ENCODE results near the gene CREB3L2. TPM values are rescaled to one million over a fixed set of nuclear protein-coding genes. Genes with fewer than 3 reads are reported as not detected.

The CREB3L2 gene
- polyA plus RNA-seq, 3 donors = 6.9 to 12.9 (median 11.9) TPM

DNA sequence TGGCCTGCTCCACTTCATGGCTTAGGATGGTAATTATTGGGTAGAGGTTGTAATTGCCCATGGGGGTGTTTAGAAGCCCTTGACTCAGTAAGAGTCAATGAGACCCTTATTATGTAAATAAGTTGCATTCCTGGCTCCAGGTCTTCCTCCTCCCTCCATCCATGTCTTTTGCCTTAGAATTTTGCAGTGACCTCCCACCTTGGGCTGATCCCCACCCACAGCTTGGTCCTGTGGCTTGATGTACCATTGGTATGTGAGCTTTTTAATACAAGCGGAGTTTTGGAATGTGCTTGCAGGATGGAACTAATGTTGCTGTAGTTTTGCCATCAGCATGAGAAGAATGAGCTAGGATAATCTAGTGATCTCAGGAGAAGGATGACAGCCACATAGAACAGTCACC, 81.9 kb downstream of the CREB3L2 start:
- H3K27ac Mint-ChIP-seq = peak overlapping the region in 1 of 7 donors; percentile 5
- no peak overlapping the region for H3K4me3 Mint-ChIP-seq
- H3K4me1 ChIP-seq (ENCODE audit: control insufficient read depth in 1 of 2, insufficient read depth in 2 of 2, low read length in 2 of 2) = no peaks in the 10 kb centered on the region
- H3K27me3 ChIP-seq (ENCODE audit: control insufficient read depth in 2 of 2, insufficient read depth in 2 of 2, low read length in 2 of 2) = no peaks in the 10 kb centered on the region
- H3K4me1 Mint-ChIP-seq = peaks cover 12% of the 10 kb centered on the region
- H3K27me3 Mint-ChIP-seq (ENCODE audit: low read depth in 3 of 3) = no peaks in the 10 kb centered on the region
- no peak overlapping the region for H2AFZ ChIP-seq (ENCODE audit: insufficient read depth, low read depth, low read length, poor library complexity, severe bottlenecking)
- no peaks in the 10 kb centered on the region for H3K9me3 ChIP-seq (replicated peaks in 1 of 2; ENCODE audit: control insufficient read depth in 1 of 2, insufficient read depth in 1 of 2, low read length in 2 of 2)
- H3K4me3 ChIP-seq (replicated peaks in 1 of 3; ENCODE audit: low read depth in 2 of 3, low read length in 3 of 3) = no peak overlapping the region
- H3K36me3 Mint-ChIP-seq = peaks cover 56 to 67% of the 10 kb centered on the region in 2 donors
- H3K36me3 ChIP-seq (replicated peaks in 1 of 2; ENCODE audit: control insufficient read depth in 1 of 2, insufficient read depth in 2 of 2, low read length in 2 of 2) = peaks cover 35 to 73% of the 10 kb centered on the region in 2 donors
- H3K79me2 ChIP-seq (ENCODE audit: insufficient read depth, low read length) = peaks cover 70% of the 10 kb centered on the region
- peaks cover 14% of the 10 kb centered on the region for H4K20me1 ChIP-seq (ENCODE audit: insufficient read depth, low read length)
- no peak overlapping the region for H3K9ac ChIP-seq (ENCODE audit: insufficient read depth, low read length, poor library complexity, severe bottlenecking)
- no peak overlapping the region for H3K4me2 ChIP-seq (replicated peaks; ENCODE audit: extremely low read depth, low read length, poor library complexity, severe bottlenecking)
- TF ChIP-seq, protein P1, sequence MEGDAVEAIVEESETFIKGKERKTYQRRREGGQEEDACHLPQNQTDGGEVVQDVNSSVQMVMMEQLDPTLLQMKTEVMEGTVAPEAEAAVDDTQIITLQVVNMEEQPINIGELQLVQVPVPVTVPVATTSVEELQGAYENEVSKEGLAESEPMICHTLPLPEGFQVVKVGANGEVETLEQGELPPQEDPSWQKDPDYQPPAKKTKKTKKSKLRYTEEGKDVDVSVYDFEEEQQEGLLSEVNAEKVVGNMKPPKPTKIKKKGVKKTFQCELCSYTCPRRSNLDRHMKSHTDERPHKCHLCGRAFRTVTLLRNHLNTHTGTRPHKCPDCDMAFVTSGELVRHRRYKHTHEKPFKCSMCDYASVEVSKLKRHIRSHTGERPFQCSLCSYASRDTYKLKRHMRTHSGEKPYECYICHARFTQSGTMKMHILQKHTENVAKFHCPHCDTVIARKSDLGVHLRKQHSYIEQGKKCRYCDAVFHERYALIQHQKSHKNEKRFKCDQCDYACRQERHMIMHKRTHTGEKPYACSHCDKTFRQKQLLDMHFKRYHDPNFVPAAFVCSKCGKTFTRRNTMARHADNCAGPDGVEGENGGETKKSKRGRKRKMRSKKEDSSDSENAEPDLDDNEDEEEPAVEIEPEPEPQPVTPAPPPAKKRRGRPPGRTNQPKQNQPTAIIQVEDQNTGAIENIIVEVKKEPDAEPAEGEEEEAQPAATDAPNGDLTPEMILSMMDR (IDR thresholded peaks at IDR 0.05) = no peak
- no peak for DNase-seq
- no peaks in the 10 kb centered on the region for H3K9me3 Mint-ChIP-seq
- H3K27ac ChIP-seq (ENCODE audit: low read depth in 1 of 2, low read length in 2 of 2) = no peak overlapping the region
- intact Hi-C loops (cut with micrococcal nuclease) = no loop called here
- WGBS (ENCODE audit: insufficient coverage) = no CpG with 5 or more reads among the region's 1 CpG

GRCh38 chr7:137916980-137917645, 84.8 kb downstream of the CREB3L2 start:
- intact Hi-C loops (cut with micrococcal nuclease) = no loop called here
- Histone ChIP-seq H2AFZ (ENCODE audit: insufficient read depth, low read depth, low read length, poor library complexity, severe bottlenecking) (no peak overlapping the region), H3K9ac (ENCODE audit: insufficient read depth, low read length, poor library complexity, severe bottlenecking) (no peak overlapping the region), H3K27me3 (ENCODE audit: control insufficient read depth in 2 of 2, insufficient read depth in 2 of 2, low read length in 2 of 2) (no peaks in the 10 kb centered on the region), H3K4me3 (replicated peaks in 1 of 3; ENCODE audit: low read depth in 2 of 3, low read length in 3 of 3) (no peak overlapping the region), H4K20me1 (ENCODE audit: insufficient read depth, low read length) (peaks cover 14% of the 10 kb centered on the region), H3K9me3 (replicated peaks in 1 of 2; ENCODE audit: control insufficient read depth in 1 of 2, insufficient read depth in 1 of 2, low read length in 2 of 2) (no peaks in the 10 kb centered on the region), H3K79me2 (ENCODE audit: insufficient read depth, low read length) (peaks cover 58% of the 10 kb centered on the region), H3K4me2 (replicated peaks; ENCODE audit: extremely low read depth, low read length, poor library complexity, severe bottlenecking) (no peak overlapping the region), H3K4me1 (ENCODE audit: control insufficient read depth in 1 of 2, insufficient read depth in 2 of 2, low read length in 2 of 2) (no peaks in the 10 kb centered on the region), H3K36me3 (replicated peaks in 1 of 2; ENCODE audit: control insufficient read depth in 1 of 2, insufficient read depth in 2 of 2, low read length in 2 of 2) (peaks cover 49 to 85% of the 10 kb centered on the region in 2 donors), H3K27ac (ENCODE audit: low read depth in 1 of 2, low read length in 2 of 2) (peak overlapping the region in 1 of 2 donors; percentile 51)
- no peak overlapping the region for H3K4me3 Mint-ChIP-seq
- H3K36me3 Mint-ChIP-seq = peaks cover 63 to 78% of the 10 kb centered on the region in 2 donors
- H3K27ac Mint-ChIP-seq = peak overlapping the region in 2 of 7 donors; percentile 30 to 78
- TF ChIP-seq, protein P1 (IDR thresholded peaks at IDR 0.05) = no peak
- WGBS (ENCODE audit: insufficient coverage) = 90% methylated on average over 2 of the region's 9 CpGs
- no peaks in the 10 kb centered on the region for H3K9me3 Mint-ChIP-seq
- no peak for DNase-seq
- H3K4me1 Mint-ChIP-seq = peaks cover 5% of the 10 kb centered on the region
- H3K27me3 Mint-ChIP-seq (ENCODE audit: low read depth in 3 of 3) = peaks cover 0 to 2% (median 0%) of the 10 kb centered on the region in 3 donors

All from CD14-positive monocyte (primary cell).